ENCODE results near the gene ARGFX. TPM values are rescaled to one million over a fixed set of nuclear protein-coding genes. Genes with fewer than 3 reads are reported as not detected.

Gene ARGFX
- total and polyA plus RNA-seq, 2 of the 13 experiments (the other 11 are each of a cell fraction or from before 2014, with no cell fraction given) = not detected

GRCh38 chr3:121606106-121606505 is 38.4 kb downstream of the ARGFX start:
- no peak for FAIRE-seq
- Histone ChIP-seq H3K4me1 (ENCODE audit: insufficient read depth, low read length) (no peaks in the 10 kb centered on the region), H3K9me3 (ENCODE audit: low read length) (no peaks in the 10 kb centered on the region), H3K4me2 (ENCODE audit: low read depth, low read length) (no peak overlapping the region), H2AFZ (ENCODE audit: low read length) (no peak overlapping the region), H3K4me3 (replicated peaks in 1 of 3; ENCODE audit: insufficient read depth in 1 of 3, low read depth in 2 of 3, low read length in 3 of 3) (no peak overlapping the region), H3K36me3 (replicated peaks in 1 of 2; ENCODE audit: control insufficient read depth in 1 of 2, insufficient read depth in 2 of 2, low read length in 2 of 2) (no peaks in the 10 kb centered on the region), H3K27ac (ENCODE audit: extremely low read length, insufficient read depth, low read length) (no peak overlapping the region), H3K9ac (ENCODE audit: insufficient read depth, low read depth, low read length) (no peak overlapping the region), H3K79me2 (ENCODE audit: insufficient read depth, low read length) (no peaks in the 10 kb centered on the region), H3K27me3 (ENCODE audit: control insufficient read depth in 1 of 2, insufficient read depth in 2 of 2, low read length in 2 of 2) (no peaks in the 10 kb centered on the region; a peak in 1 of 5 replicates), H4K20me1 (ENCODE audit: insufficient read depth, low read length) (no peaks in the 10 kb centered on the region)
- CTCF ChIA-PET (ENCODE audit: low intra/inter-chr PET ratio, low total read pairs) = no interaction called here
- 73% methylated on average over 4 of the region's 4 CpGs for WGBS (ENCODE audit: low lambda C conversion rate)
- POLR2A ChIA-PET = no interaction called here
- intact Hi-C loops (cut with micrococcal nuclease; ENCODE audit: unreplicated experiment) (no loop called here), in situ Hi-C loops (cut with HindIII; ENCODE audit: extremely low pct_ligation_motif_present, low pct_unique_long_range_greater_than_20kb) (no loop called here)
- no peak for DNase-seq (ENCODE audit: low spot score)
- ATAC-seq = no peak
- no TSS peak for BruUV-seq (replicated peaks)
- no peak for TF ChIP-seq CBX5 (CRISPR knock-in tag; IDR thresholded peaks at IDR 0.05; ENCODE audit: borderline replicate concordance)
- no peak for TF ChIP-seq IKZF4 (CRISPR knock-in tag; IDR thresholded peaks at IDR 0.05; ENCODE audit: borderline replicate concordance, low read depth, not compliant biosample characterization)
- no peak for TF ChIP-seq ZNF543 (CRISPR knock-in tag; IDR thresholded peaks at IDR 0.05)
- TF ChIP-seq CCDC6 (CRISPR knock-in tag; IDR thresholded peaks at IDR 0.05) = no peak
- no peak for TF ChIP-seq BATF2 (CRISPR knock-in tag; IDR thresholded peaks at IDR 0.05)

Other genes starting within 250 kb of the ARGFX start
- 16.0 and 18.6 TPM in 2 replicates for gene POLQ, start 22.0 kb upstream of the ARGFX start, total RNA-seq (2016; rRNA removed; fragmentation: Illumina TruSeq; extraction: Trizol)
- 1.6 and 2.5 TPM in 2 replicates for gene POLQ, start 22.0 kb upstream of the ARGFX start, polyA plus RNA-seq (2011; rRNA removed)
- gene FBXO40, start 25.4 kb downstream of the ARGFX start, total RNA-seq (2016; rRNA removed; fragmentation: Illumina TruSeq; extraction: Trizol) = not detected in 2 replicates
- gene FBXO40, start 25.4 kb downstream of the ARGFX start, polyA plus RNA-seq (2011; rRNA removed) = not detected in 2 replicates
- not detected in 2 replicates for gene HCLS1, start 93.0 kb downstream of the ARGFX start, total RNA-seq (2016; rRNA removed; fragmentation: Illumina TruSeq; extraction: Trizol)
- not detected in 2 replicates for gene HCLS1, start 93.0 kb downstream of the ARGFX start, polyA plus RNA-seq (2011; rRNA removed)
- 39.5 and 53.1 TPM in 2 replicates for gene GOLGB1, start 181.8 kb downstream of the ARGFX start, total RNA-seq (2016; rRNA removed; fragmentation: Illumina TruSeq; extraction: Trizol)
- gene GOLGB1, start 181.8 kb downstream of the ARGFX start, polyA plus RNA-seq (2011; rRNA removed) = 13.1 and 14.4 TPM in 2 replicates

All from HepG2 (cell line).